ENCODE data around the gene NENF. TPM values are rescaled to one million over a fixed set of nuclear protein-coding genes. Genes with fewer than 3 reads are reported as not detected.

NENF gene
- total and polyA plus RNA-seq, 3 donors from 2014 or later: 33.9 to 54.6 (median 41.6) TPM

DNA sequence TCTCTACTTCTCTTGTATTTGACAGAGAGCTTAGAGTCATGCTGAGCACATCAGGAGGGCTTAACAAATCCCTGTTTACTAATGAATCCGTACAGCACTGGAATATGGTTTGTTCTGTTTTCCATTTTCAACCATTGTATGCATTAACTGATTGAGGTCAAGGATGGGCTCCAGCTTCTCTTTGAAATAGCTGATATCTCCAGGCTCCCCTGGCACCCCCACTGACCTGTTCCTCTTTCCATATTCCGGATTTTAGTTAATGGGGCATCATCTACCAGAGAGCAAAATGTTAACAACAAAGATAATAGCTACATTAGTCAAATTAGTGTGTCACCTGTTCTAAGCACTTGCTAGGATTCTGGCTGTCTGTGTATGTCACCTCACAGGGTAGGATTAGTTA is 57.6 kb downstream of the NENF start:
- Histone ChIP-seq H3K27ac (no peak overlapping the region), H3K4me3 (no peak overlapping the region), H3K27me3 (no peaks in the 10 kb centered on the region), H3K9me3 (no peaks in the 10 kb centered on the region), H3K4me1 (peaks cover 5% of the 10 kb centered on the region), H3K36me3 (ENCODE audit: low read depth, missing control alignments) (no peaks in the 10 kb centered on the region)
- TF ChIP-seq, protein P1, sequence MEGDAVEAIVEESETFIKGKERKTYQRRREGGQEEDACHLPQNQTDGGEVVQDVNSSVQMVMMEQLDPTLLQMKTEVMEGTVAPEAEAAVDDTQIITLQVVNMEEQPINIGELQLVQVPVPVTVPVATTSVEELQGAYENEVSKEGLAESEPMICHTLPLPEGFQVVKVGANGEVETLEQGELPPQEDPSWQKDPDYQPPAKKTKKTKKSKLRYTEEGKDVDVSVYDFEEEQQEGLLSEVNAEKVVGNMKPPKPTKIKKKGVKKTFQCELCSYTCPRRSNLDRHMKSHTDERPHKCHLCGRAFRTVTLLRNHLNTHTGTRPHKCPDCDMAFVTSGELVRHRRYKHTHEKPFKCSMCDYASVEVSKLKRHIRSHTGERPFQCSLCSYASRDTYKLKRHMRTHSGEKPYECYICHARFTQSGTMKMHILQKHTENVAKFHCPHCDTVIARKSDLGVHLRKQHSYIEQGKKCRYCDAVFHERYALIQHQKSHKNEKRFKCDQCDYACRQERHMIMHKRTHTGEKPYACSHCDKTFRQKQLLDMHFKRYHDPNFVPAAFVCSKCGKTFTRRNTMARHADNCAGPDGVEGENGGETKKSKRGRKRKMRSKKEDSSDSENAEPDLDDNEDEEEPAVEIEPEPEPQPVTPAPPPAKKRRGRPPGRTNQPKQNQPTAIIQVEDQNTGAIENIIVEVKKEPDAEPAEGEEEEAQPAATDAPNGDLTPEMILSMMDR (IDR thresholded peaks at IDR 0.05): no peak
- TF ChIP-seq POLR2A (IDR thresholded peaks at IDR 0.05): no peak
- DNase-seq: no peak
- 85 to 86% methylated on average over 2 of the region's 2 CpGs for WGBS, 2 donors
- intact Hi-C loops (cut with DNase I; ENCODE audit: low total_unique reads): no loop called here

DNA sequence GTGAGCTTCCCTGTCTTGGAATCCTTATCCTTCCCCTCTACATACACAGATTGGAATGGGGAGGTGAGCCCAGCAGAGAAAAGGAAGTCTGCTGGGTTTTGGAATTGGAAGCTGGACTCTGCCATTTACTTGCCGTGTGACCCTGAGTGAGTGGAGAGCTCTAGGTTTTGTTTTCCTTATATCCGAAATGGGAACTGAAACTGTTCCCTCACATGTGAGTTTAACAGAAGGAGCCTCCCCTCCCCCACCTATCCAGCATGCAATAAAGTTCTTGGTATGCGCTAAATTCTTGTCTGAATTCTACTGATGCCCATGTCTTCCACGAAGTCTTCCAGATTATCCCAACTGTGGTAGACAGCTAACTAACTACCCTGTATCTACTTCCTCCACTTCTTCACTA is 58.7 kb downstream of the NENF start:
- no peak overlapping the region for H3K27ac ChIP-seq
- H3K4me3 ChIP-seq: no peak overlapping the region
- intact Hi-C loops (cut with DNase I; ENCODE audit: low total_unique reads): no loop called here
- no peaks in the 10 kb centered on the region for H3K36me3 ChIP-seq (ENCODE audit: low read depth, missing control alignments)
- WGBS, 2 donors: 86 to 91% methylated on average over 4 of the region's 4 CpGs
- DNase-seq: no peak
- TF ChIP-seq, protein P1 (IDR thresholded peaks at IDR 0.05): no peak
- no peak for TF ChIP-seq POLR2A (IDR thresholded peaks at IDR 0.05)
- no peaks in the 10 kb centered on the region for H3K27me3 ChIP-seq
- no peaks in the 10 kb centered on the region for H3K9me3 ChIP-seq
- peaks cover 9% of the 10 kb centered on the region for H3K4me1 ChIP-seq

Other genes with a start within 250 kb of the NENF start
- gene PPP2R5A, start 147.5 kb upstream of the NENF start, total RNA-seq: 10 to 100 TPM; 19.9 to 26.9 TPM
- gene PPP2R5A, start 147.5 kb upstream of the NENF start, polyA plus RNA-seq (ENCODE audit: insufficient read depth, low read depth, low replicate concordance): 37.8 TPM
- gene PACC1, start 18.0 kb upstream of the NENF start, total RNA-seq: 10 to 100 TPM; 10.2 to 13.4 TPM
- gene PACC1, start 18.0 kb upstream of the NENF start, polyA plus RNA-seq (ENCODE audit: insufficient read depth, low read depth, low replicate concordance): 15.9 TPM
- 1 to 10 TPM; 3.2 to 4.6 TPM for gene ATF3, start 175.8 kb downstream of the NENF start, total RNA-seq
- 9.0 TPM for gene ATF3, start 175.8 kb downstream of the NENF start, polyA plus RNA-seq (ENCODE audit: insufficient read depth, low read depth, low replicate concordance)